Stomach smooth muscle (tissue), 2 donors: ENCODE results near the gene DDX1.
"Not testable (repeated sequence)": the region's sequence is repeated elsewhere in the genome, so short reads cannot be mapped to it uniquely, and the experiment has no call there.

Source experiments
- H3K27ac ChIP-seq: one replicate; pipeline ENCODE4 v1.7.0; 2013; ENCODE audit warnings: mild to moderate bottlenecking, low read length, inconsistent platforms
- H3K27me3 ChIP-seq, 2 donors: one replicate each; pipeline ENCODE4 v1.7.0; 2013; ENCODE audit warnings: low read length in 2 of 2; ENCODE audit not compliant: insufficient read depth in 2 of 2, control insufficient read depth in 1 of 2
- H3K36me3 ChIP-seq, 2 donors: one replicate each; pipeline ENCODE4 v1.7.0; 2013; ENCODE audit warnings: low read length in 2 of 2; ENCODE audit not compliant: control insufficient read depth in 2 of 2, insufficient read depth in 2 of 2
- H3K4me1 ChIP-seq: one replicate; pipeline ENCODE4 v1.7.0; 2013; ENCODE audit warnings: low read length; ENCODE audit not compliant: control insufficient read depth, insufficient read depth
- H3K4me3 ChIP-seq, 2 donors: one replicate each; pipeline ENCODE4 v1.7.0; 2013; ENCODE audit warnings: low read length in 2 of 2
- H3K9ac ChIP-seq, 2 donors: one replicate each; pipeline ENCODE4 v1.7.0; 2013; ENCODE audit warnings: low read length in 2 of 2, mild to moderate bottlenecking in 1 of 2
- H3K9me3 ChIP-seq, 2 donors: one replicate each; pipeline ENCODE4 v1.7.0; 2013; ENCODE audit warnings: low read length in 2 of 2; ENCODE audit not compliant: control insufficient read depth in 2 of 2
- donor health status: healthy.
- donor health status: Pancreatic carcinoma.

The DDX1 gene

DNA sequence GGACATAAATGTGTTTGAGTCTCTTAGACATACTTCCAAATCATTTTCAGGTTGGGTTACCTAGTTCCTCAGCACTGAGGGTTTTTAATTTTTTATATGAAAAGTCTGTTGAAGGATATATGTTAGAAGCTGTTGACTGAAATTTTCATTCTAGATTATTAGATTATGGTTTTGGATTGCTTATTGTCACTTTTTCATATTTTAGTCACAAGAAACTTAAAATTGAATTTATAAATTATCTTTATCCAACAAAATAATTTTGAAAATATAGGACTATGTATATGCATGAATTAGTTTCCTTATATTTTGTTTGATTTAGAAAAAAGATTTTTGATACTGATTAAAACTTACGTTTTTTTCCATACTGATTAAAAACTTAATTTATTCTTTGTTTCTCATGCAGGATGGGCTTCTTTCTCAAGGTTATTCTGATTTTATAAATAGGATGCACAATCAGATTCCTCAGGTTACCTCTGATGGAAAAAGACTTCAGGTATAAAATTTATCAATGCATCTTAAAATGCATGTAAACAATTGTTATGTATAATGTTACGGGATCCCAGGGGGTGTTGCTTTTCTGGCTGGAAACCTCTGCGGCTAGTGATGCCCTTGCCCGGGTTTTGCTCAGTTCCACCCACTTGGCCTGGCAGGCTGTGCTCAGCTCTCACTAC, 26.2 kb downstream of the DDX1 start:
- Histone ChIP-seq H3K9me3 (no peaks in the 10 kb centered on the region), H3K4me1 (no peaks in the 10 kb centered on the region), H3K4me3 (no peak overlapping the region), H3K9ac (no peak overlapping the region), H3K36me3 (peaks cover 25 to 49% of the 10 kb centered on the region in 2 donors), H3K27me3 (no peaks in the 10 kb centered on the region), H3K27ac (no peak overlapping the region)

DNA sequence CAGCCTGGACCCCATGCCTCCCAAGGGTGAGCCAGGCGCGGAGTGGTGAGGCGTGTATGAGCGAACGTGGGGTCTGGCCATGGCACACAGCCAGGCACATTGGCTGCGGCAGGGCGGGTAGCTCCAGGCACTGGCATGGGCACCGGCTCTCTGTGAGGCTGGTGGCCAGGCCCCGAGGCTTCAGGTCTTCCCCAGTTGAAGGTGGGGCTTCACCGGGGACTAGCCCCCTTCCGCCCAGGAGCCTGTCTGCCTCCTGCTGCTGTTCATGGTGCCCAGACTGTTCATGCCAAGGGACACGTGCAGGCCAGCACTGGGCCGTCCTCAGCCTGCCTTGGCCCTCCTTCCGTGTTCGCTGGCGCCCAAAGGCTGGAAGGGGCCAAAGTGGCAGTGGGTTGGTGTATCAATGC, 26.8 kb downstream of the DDX1 start:
- Histone ChIP-seq H3K4me3 (no peak overlapping the region), H3K9me3 (no peaks in the 10 kb centered on the region), H3K4me1 (no peaks in the 10 kb centered on the region), H3K36me3 (peaks cover 25 to 49% of the 10 kb centered on the region in 2 donors), H3K9ac (no peak overlapping the region), H3K27ac (no peak overlapping the region), H3K27me3 (no peaks in the 10 kb centered on the region)

DNA sequence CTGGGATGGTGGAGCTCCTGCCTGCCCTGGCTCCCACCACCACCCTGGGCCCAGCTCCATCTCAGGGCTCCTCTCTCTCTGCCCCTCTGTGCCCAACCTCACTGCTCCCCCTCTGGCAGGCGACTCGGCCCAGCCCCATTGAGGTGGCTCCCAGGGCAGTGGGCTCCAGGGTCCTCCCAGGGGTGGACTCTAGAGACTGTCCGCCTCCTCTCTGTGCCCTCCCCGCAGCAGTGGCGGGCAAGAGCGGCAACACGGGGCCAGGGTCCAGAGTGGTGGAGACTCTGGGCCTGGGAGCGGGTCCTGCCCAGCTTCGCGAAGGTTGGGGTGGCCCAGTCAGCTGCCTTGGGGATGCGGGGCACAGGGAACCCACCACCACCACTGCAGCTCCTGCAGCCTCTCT, 27.4 kb downstream of the DDX1 start:
- H3K36me3 ChIP-seq: peaks cover 27 to 52% of the 10 kb centered on the region in 2 donors
- no peaks in the 10 kb centered on the region for H3K9me3 ChIP-seq
- no peak overlapping the region for H3K9ac ChIP-seq
- no peak overlapping the region for H3K27ac ChIP-seq
- H3K27me3 ChIP-seq: no peaks in the 10 kb centered on the region
- no peaks in the 10 kb centered on the region for H3K4me1 ChIP-seq
- no peak overlapping the region for H3K4me3 ChIP-seq

DNA sequence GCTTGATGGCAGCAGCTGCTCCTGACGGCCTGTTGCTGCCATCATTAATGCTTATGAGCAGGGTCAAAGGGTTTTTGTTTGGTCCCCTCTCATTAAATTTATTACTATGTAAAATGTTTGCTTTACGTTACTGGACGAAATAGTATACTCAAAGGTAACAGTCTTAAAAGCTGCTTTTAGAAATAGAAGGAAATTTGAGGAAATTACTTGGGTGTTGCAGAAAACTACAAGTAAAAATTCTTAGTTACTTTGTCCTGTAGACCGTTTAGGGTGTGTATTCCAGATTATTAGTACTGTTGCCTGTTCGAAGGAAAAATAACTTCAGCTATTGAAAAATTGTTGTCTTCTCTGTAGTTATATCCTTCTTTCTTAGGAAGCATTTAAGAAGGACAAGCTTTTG, 27.8 kb downstream of the DDX1 start:
- peaks cover 29 to 56% of the 10 kb centered on the region in 2 donors for H3K36me3 ChIP-seq
- H3K27me3 ChIP-seq: no peaks in the 10 kb centered on the region
- H3K9ac ChIP-seq: no peak overlapping the region
- H3K27ac ChIP-seq: no peak overlapping the region
- H3K4me1 ChIP-seq: no peaks in the 10 kb centered on the region
- H3K9me3 ChIP-seq: no peaks in the 10 kb centered on the region
- no peak overlapping the region for H3K4me3 ChIP-seq

DNA sequence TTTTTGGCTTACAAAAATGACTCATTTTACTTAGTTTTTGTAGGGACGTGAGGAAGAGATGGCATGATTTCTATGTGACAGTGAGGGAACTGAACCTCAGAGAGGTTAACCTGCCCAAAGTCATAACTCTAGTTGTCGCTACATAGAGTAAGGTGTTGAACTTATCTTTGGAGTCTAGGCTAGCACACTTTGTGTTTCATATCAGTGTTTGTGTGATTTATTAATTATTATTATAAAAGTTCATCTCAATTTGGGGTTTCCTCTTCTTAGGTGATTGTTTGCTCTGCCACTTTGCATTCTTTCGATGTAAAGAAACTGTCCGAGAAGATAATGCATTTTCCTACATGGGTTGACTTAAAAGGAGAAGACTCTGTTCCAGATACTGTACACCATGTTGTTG, 28.3 kb downstream of the DDX1 start:
- Histone ChIP-seq H3K36me3 (peaks cover 32 to 58% of the 10 kb centered on the region in 2 donors), H3K27ac (no peak overlapping the region), H3K4me3 (no peak overlapping the region), H3K9ac (no peak overlapping the region), H3K27me3 (no peaks in the 10 kb centered on the region), H3K9me3 (no peaks in the 10 kb centered on the region), H3K4me1 (no peaks in the 10 kb centered on the region)

DNA sequence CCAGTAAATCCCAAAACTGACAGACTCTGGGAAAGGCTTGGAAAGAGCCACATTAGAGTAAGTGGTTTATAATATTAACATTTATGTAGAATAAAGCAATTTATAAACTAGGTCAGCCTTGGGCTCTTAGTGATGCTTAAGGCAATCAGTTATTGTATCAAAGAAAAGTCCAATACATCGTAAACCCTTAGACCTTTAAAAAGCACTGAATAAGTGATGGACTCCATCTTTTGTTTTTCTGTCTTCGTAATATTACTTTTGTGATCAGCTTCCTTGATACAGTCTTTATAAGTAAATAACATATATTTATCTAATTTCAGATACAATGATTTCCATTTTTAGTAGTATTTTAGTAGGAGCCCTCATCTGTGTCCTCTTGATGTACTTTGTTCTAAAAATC, 28.7 kb downstream of the DDX1 start:
- H3K36me3 ChIP-seq: peaks cover 32 to 54% of the 10 kb centered on the region in 2 donors
- H3K27me3 ChIP-seq: no peaks in the 10 kb centered on the region
- H3K9me3 ChIP-seq: no peaks in the 10 kb centered on the region
- H3K4me3 ChIP-seq: no peak overlapping the region
- no peak overlapping the region for H3K27ac ChIP-seq
- no peak overlapping the region for H3K9ac ChIP-seq
- H3K4me1 ChIP-seq: no peaks in the 10 kb centered on the region

DNA sequence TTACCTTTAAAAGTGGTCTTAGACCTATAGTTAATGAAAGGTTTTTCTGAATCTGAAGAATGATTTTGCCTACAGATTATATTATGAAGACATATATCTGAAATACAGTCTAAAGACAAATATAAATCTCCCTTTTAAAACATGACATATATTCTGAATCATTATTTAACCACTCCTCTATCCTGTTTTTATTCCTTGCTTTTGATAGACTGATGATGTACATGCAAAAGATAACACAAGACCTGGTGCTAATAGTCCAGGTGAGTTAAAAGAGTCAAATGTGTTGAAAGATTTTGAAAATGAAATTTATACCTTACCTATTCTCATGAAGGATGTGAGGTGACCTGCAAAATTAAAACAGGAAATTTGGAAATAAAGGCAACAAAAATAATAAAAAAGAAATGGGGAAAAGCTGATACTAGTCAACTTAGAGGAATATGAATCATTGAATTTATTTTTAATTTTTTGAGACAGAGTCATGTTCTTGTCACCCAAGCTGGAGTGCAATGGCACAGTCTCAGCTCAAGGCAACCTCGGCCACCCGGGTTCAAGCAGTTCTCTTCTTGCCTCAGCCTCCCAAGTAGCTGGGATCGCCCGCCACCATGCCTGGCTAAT, 29.3 kb downstream of the DDX1 start:
- Histone ChIP-seq H3K9ac (no peak overlapping the region), H3K27me3 (no peaks in the 10 kb centered on the region), H3K36me3 (peaks cover 32 to 54% of the 10 kb centered on the region in 2 donors), H3K4me1 (no peaks in the 10 kb centered on the region), H3K4me3 (no peak overlapping the region), H3K9me3 (no peaks in the 10 kb centered on the region), H3K27ac (no peak overlapping the region)

DNA sequence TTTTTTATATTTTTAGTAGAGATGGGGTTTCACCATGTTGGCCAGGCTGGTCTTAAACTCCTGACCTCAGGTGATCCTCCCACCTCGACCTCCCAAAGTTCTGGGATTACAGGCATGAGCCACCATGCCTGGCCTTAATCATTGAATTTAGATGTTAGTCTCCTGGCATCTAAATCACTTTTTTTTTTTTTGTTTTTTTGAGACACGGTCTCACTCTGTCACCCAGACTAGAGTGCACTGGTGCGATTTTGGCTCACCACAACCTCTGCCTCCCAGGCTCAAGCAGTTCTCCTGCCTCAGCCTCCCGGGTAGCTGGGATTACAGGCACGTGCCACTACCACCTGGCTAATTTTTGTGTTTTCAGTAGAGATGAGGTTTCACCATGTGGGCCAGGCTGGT, 29.8 kb downstream of the DDX1 start:
- not testable (repeated sequence) for H3K27ac ChIP-seq, H3K4me1 ChIP-seq, H3K27me3 ChIP-seq, H3K4me3 ChIP-seq, H3K9ac ChIP-seq, H3K9me3 ChIP-seq
- H3K36me3 ChIP-seq: peaks cover 32 to 49% of the 10 kb centered on the region in 2 donors

DNA sequence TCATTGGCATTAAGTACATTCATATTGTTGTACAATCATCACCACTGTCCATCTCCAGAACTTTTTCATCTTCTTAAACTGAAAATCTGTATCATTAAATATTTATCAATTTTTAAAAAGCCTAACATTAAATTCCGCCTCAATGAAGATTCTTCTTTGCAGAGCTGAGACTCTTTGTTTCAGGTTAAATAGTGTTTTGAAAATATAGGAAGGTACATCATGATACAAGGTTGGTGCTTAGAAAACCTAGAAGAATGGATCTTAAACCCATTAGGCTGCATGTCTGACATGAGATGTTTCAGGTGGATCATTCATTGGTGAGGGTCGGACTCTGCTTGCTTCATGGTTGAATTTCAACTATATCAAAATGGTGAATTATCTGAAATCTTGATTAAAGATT, 30.5 kb downstream of the DDX1 start:
- H3K27ac ChIP-seq: no peak overlapping the region
- no peaks in the 10 kb centered on the region for H3K27me3 ChIP-seq
- peaks cover 32 to 48% of the 10 kb centered on the region in 2 donors for H3K36me3 ChIP-seq
- no peak overlapping the region for H3K9ac ChIP-seq
- no peak overlapping the region for H3K4me3 ChIP-seq
- no peaks in the 10 kb centered on the region for H3K9me3 ChIP-seq
- no peaks in the 10 kb centered on the region for H3K4me1 ChIP-seq

DNA sequence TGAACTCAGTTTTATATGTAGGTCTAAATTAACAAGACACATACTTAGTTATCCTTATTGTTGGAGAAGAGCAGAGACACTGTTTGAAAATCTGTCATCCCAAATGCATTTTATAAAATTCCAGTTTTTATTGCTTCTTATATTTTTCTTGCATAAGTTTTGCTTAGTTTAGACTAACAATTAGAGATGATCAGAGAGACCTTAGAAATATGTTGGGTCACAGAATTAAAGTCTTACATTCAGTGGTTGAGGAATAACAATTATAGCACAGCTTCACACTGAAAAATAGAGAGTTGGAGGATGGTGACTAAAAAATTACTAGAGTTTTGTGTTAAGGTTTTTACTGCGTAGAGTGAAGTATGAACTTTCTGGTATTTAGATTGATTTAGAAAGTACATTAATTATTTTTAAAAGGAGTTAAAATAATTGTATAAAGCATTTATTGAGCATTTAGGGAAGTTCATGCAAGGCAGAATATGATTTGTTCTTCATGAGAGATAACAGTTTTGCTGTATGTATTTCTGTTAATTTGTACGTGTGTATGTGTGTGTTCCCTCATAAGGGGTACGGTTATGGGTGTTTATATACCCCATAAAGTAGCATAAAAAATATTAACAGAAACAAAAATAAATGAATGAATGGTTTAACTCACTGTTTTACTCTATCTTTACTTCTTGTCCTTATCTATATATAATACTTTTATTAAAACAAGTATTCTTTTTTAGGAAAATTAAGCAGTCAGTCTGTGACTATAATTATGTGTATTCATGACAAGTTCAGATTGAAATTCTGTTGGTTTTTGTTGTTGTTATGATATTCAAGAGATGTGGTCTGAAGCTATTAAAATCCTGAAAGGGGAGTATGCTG, 31.2 kb downstream of the DDX1 start:
- H3K4me1 ChIP-seq: no peaks in the 10 kb centered on the region
- H3K36me3 ChIP-seq: peaks cover 36 to 54% of the 10 kb centered on the region in 2 donors
- H3K9me3 ChIP-seq: no peaks in the 10 kb centered on the region
- no peak overlapping the region for H3K4me3 ChIP-seq
- no peak overlapping the region for H3K27ac ChIP-seq
- H3K9ac ChIP-seq: no peak overlapping the region
- H3K27me3 ChIP-seq: no peaks in the 10 kb centered on the region

DNA sequence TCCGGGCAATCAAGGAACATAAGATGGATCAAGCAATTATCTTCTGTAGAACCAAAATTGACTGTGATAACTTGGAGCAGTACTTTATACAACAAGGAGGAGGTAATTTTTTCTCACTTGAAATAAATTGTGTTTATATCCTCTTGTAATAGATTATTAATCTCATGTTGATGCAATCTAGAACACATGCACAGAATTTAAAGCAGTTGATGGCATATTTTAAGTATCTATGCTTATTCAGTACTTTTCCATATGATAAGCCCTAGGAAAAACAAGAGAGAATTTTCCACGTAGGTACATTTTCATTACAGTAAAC, 31.8 kb downstream of the DDX1 start:
- no peaks in the 10 kb centered on the region for H3K27me3 ChIP-seq
- no peak overlapping the region for H3K4me3 ChIP-seq
- H3K9me3 ChIP-seq: no peaks in the 10 kb centered on the region
- no peak overlapping the region for H3K27ac ChIP-seq
- H3K36me3 ChIP-seq: peaks cover 36 to 51% of the 10 kb centered on the region in 2 donors
- no peaks in the 10 kb centered on the region for H3K4me1 ChIP-seq
- no peak overlapping the region for H3K9ac ChIP-seq
